Stomach (tissue), 4 donors: Measurements from ENCODE around the gene TRMT2A.

Experiments
- POLR2A ChIP-seq, 4 donors: fragments of 450-650 bp; IDR thresholded peaks; one replicate each; pipeline ENCODE4 v1.6.1; 2016; ENCODE audit warnings: antibody characterized with exemption in 4 of 4, control low read depth in 2 of 4, mild to moderate bottlenecking in 1 of 4, moderate library complexity in 1 of 4
- POLR2AphosphoS5 ChIP-seq, 3 donors: sonication (generic); formaldehyde crosslinking; IDR thresholded peaks; one replicate each; pipeline ENCODE4 v1.6.1; 2016; ENCODE audit warnings: antibody characterized with exemption in 3 of 3
- TF ChIP-seq, protein P1 (sequence below), 7 experiments: fragments of 450-650 bp in 4 of 7; fragments of 200-600 bp in 3 of 7; sonication (generic) in 3 of 7; IDR thresholded peaks; one replicate each; pipeline ENCODE4 v1.5.1; 2016 to 2019; ENCODE audit warnings: antibody characterized with exemption in 7 of 7, control low read depth in 2 of 7, mild to moderate bottlenecking in 1 of 7

DNA sequence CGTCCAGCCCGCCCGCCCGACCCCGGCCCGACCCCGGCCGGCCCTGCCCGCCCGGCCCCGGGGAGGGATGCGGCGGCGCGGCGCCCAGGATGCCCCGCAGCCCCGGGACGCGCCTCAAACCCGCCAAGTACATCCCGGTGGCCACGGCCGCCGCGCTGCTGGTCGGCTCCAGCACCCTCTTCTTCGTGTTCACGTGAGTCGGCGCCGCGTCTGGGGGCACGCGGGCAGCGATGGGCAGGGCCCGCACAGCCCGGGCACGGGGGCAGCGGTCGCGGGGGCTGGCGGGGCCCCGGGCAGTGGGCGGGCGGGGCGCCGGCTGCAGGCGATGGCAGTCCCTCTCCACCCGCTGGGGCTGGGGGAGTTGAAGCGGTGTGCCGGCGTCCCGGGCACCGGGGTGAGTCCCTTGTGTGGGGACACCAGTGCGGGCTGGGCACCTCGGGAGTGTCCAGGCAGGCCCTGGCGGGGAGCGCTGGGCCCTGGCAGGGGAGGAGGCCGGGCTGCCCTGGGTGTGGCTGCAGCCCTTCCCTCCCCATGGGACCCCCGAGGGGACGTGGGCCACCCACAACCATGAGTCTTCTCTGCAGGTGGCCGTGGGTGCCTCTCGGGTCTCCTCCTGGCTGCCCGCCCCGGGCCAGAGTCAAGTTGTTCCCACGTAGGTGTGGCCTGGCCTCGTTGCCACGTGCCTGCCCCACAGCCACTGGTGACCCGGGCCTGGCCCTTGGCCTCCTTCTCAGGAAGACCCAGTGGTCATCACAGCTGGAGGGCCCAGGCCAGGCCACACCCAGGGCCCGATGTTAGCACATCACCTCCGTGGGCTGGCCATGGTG is 15.0 kb upstream of the TRMT2A start:
- TF ChIP-seq POLR2A (IDR thresholded peaks at IDR 0.05) (no peak), POLR2AphosphoS5 (IDR thresholded peaks at IDR 0.05) (no peak)
- TF ChIP-seq, protein P1, sequence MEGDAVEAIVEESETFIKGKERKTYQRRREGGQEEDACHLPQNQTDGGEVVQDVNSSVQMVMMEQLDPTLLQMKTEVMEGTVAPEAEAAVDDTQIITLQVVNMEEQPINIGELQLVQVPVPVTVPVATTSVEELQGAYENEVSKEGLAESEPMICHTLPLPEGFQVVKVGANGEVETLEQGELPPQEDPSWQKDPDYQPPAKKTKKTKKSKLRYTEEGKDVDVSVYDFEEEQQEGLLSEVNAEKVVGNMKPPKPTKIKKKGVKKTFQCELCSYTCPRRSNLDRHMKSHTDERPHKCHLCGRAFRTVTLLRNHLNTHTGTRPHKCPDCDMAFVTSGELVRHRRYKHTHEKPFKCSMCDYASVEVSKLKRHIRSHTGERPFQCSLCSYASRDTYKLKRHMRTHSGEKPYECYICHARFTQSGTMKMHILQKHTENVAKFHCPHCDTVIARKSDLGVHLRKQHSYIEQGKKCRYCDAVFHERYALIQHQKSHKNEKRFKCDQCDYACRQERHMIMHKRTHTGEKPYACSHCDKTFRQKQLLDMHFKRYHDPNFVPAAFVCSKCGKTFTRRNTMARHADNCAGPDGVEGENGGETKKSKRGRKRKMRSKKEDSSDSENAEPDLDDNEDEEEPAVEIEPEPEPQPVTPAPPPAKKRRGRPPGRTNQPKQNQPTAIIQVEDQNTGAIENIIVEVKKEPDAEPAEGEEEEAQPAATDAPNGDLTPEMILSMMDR (IDR thresholded peaks at IDR 0.05): no peak
